Right lobe of liver (tissue), 4 donors: ENCODE measurements around the gene CDK11B.

Experiments
- POLR2A ChIP-seq: fragments of 450-650 bp; IDR thresholded peaks from one replicate; pipeline ENCODE4 v1.6.1; 2017; ENCODE audit warnings: antibody characterized with exemption, mild to moderate bottlenecking
- TF ChIP-seq, protein P1 (sequence below), 4 donors: fragments of 200-600 bp in 3 of 4; fragments of 450-650 bp in 1 of 4; IDR thresholded peaks; one replicate each; pipeline versions ENCODE4 v1.5.1 to v1.8.0; 2016 to 2022; ENCODE audit warnings: antibody characterized with exemption in 4 of 4, mild to moderate bottlenecking in 2 of 4
- donor health status: DM: no; HTN: no; CAD: no.
- donor health status: DM: no; HTN: no; CAD: no.
- donor health status: DM: no; HTN: yes; CAD: no.

DNA sequence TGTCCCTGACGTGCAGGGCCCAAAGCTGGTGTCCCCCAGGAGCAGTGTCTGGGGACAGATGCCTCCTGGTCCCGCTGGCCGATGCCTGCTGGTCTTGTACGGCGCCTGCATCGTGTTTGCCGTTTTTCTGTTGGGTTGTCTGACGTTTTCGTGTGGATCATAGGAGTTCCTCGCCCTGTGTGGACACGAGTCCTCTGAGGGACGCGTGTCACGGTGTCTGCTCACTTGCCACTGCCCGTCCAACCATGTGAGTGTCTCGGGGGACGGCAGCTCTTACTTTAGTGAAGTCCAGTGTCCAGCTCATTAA is 36.1 kb downstream of the CDK11B start:
- TF ChIP-seq, protein P1, sequence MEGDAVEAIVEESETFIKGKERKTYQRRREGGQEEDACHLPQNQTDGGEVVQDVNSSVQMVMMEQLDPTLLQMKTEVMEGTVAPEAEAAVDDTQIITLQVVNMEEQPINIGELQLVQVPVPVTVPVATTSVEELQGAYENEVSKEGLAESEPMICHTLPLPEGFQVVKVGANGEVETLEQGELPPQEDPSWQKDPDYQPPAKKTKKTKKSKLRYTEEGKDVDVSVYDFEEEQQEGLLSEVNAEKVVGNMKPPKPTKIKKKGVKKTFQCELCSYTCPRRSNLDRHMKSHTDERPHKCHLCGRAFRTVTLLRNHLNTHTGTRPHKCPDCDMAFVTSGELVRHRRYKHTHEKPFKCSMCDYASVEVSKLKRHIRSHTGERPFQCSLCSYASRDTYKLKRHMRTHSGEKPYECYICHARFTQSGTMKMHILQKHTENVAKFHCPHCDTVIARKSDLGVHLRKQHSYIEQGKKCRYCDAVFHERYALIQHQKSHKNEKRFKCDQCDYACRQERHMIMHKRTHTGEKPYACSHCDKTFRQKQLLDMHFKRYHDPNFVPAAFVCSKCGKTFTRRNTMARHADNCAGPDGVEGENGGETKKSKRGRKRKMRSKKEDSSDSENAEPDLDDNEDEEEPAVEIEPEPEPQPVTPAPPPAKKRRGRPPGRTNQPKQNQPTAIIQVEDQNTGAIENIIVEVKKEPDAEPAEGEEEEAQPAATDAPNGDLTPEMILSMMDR (IDR thresholded peaks at IDR 0.05), result no peak
- TF ChIP-seq POLR2A, result no peak
